Measurements from ENCODE around the gene FLOT1.
"Not testable (repeated sequence)": the region's sequence is repeated elsewhere in the genome, so short reads cannot be mapped to it uniquely, and the experiment has no call there.

FLOT1 gene

DNA sequence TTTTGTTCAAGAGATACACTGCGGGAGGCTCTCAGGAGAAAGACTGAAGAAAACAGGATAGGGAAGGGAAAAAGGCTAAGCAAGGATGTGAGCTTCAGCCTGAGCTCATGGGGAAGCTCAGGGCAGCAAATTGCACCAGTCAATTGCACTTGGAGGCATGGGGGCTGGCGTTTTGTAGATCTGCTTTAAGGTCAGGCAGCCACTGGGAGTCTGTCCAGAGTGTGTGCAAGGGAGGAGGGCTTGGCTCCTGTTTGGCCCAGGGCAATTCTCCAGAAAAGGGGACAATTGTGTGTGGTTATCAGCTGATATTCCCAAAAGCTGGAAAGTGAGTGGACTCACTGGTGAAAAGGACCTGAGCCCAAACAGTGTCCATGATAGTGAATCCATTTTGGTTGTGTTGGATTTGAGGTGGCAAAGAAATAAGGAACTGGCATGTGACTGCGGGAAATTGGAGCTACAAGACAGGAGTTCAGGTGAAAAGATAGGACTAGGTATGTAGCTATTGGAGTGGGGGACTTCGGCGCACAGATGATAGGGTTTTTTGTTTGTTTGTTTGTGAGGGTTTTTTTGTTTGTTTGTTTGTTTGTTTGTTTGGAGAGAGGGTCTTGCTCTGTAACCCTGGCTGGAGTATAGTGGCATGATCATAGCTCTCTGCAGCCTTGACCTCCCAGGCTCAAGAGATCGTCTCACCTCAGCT, 24.1 kb upstream of the FLOT1 start:
- TF ChIP-seq, protein P1, sequence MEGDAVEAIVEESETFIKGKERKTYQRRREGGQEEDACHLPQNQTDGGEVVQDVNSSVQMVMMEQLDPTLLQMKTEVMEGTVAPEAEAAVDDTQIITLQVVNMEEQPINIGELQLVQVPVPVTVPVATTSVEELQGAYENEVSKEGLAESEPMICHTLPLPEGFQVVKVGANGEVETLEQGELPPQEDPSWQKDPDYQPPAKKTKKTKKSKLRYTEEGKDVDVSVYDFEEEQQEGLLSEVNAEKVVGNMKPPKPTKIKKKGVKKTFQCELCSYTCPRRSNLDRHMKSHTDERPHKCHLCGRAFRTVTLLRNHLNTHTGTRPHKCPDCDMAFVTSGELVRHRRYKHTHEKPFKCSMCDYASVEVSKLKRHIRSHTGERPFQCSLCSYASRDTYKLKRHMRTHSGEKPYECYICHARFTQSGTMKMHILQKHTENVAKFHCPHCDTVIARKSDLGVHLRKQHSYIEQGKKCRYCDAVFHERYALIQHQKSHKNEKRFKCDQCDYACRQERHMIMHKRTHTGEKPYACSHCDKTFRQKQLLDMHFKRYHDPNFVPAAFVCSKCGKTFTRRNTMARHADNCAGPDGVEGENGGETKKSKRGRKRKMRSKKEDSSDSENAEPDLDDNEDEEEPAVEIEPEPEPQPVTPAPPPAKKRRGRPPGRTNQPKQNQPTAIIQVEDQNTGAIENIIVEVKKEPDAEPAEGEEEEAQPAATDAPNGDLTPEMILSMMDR (IDR thresholded peaks at IDR 0.05; ENCODE audit: insufficient read depth, low read length, poor library complexity, severe bottlenecking) = no peak
- no peak for DNase-seq (ENCODE audit: extremely low read depth, insufficient read length)
- H3K4me3 ChIP-seq (replicated peaks; ENCODE audit: low read depth, low read length) = no peak overlapping the region
- H3K36me3 ChIP-seq (ENCODE audit: control insufficient read depth, insufficient read depth, low read length) = no peaks in the 10 kb centered on the region
- no peaks in the 10 kb centered on the region for H3K27me3 ChIP-seq (replicated peaks; ENCODE audit: control insufficient read depth, insufficient read depth, low read length)

DNA sequence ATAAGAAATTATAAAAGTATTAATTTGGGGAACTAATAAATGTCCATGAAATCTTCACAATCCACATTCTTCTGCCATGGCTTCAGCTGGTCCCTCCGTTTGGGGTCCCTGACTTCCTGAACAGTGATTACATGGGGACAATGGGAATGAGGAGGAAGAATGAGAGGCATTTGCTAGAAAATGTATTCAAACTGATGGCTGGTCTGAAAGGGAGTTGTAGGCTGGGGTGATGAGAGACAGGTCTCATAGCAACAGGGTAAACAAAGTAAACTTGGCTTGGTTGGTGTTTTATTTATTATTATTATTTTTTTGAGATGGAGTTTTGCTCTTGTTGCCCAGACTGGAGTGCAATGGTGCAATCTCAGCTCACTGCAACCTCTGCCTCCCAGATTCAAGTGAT, 23.0 kb upstream of the FLOT1 start:
- not testable (repeated sequence) for DNase-seq (ENCODE audit: extremely low read depth, insufficient read length); H3K27me3 ChIP-seq (replicated peaks; ENCODE audit: control insufficient read depth, insufficient read depth, low read length)

DNA sequence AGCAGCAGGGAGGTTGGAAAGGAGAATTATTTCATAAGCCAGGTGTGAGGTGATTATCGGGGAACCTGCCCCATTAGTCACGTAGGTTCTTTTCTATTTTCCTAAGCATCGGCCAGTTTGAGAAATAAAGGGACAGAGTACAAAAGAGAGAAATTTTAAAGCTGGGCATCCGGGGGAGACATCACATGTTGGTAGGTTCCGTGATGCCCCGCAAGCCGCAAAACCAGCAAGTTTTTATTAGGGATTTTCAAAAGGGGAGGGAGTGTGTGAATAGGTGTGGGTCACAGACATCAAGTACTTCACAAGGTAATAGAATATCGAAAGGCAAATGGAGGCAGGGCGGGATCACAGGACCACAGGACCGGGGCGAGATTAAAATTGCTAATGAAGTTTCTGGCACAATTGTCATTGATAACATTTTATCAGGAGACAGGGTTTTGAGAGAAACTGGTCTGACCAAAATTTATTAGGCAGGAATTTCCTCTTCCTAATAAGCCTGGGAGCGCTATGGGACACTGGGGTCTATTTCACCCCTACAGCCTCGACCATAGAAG, 22.1 kb upstream of the FLOT1 start:
- not testable (repeated sequence) for H3K4me3 ChIP-seq (replicated peaks; ENCODE audit: low read depth, low read length); H3K36me3 ChIP-seq (ENCODE audit: control insufficient read depth, insufficient read depth, low read length); DNase-seq (ENCODE audit: extremely low read depth, insufficient read length); H3K27me3 ChIP-seq (replicated peaks; ENCODE audit: control insufficient read depth, insufficient read depth, low read length)

More for the DNA sequence above, 23.0 kb upstream of the FLOT1 start:
- H3K36me3 ChIP-seq (ENCODE audit: control insufficient read depth, insufficient read depth, low read length); H3K4me3 ChIP-seq (replicated peaks; ENCODE audit: low read depth, low read length): not testable (repeated sequence)

DNA sequence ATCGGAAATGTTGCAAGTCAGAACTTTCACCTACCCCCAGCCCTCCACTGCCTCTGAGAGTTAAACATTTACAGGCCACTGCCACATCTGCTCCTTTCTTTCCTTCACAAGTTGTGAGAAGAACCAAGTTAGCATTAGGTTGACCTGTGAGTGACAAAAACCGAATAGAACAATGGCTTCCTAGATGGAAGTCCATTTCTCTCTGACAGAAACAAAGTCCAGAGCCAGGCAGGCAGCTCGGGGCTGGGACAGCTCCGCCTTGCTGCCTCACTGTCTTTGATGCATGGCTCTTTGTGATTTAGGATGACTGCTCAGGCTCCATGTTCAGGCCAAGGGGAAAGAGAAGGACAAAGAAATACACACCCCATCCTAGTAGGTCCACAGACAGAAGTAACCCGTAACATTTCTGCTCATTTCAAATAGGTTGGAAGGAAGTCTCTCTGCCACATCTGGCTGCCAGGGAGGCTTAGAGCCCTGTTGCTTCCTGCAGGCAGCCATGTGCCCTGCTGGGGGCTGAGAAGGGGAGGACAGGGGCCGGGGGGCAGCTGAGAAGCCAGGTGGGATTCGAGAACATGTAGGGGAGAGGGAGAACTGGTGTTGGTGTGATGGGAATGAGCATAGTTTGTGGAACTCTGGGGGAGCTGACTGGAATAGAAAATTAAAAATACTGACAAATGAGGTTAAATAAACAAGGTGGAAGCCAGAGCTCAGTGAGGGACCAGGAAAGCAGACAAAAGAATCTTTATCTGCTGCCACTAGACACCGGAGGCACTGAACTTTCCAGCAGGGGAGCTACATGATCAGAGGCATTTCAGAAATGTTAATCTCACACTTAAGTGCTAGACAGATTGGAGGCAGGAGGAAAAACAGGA, 21.4 kb upstream of the FLOT1 start:
- TF ChIP-seq, protein P1 (IDR thresholded peaks at IDR 0.05; ENCODE audit: insufficient read depth, low read length, poor library complexity, severe bottlenecking) = no peak
- Histone ChIP-seq H3K4me3 (replicated peaks; ENCODE audit: low read depth, low read length) (no peak overlapping the region), H3K27me3 (replicated peaks; ENCODE audit: control insufficient read depth, insufficient read depth, low read length) (no peaks in the 10 kb centered on the region), H3K36me3 (ENCODE audit: control insufficient read depth, insufficient read depth, low read length) (no peaks in the 10 kb centered on the region)
- no peak for DNase-seq (ENCODE audit: extremely low read depth, insufficient read length)

- no peak for DNase-seq (ENCODE audit: extremely low read depth, insufficient read length)
- H3K4me3 ChIP-seq (replicated peaks; ENCODE audit: low read depth, low read length) = no peak overlapping the region
- TF ChIP-seq, protein P1 (IDR thresholded peaks at IDR 0.05; ENCODE audit: insufficient read depth, low read length, poor library complexity, severe bottlenecking) = no peak
These were observed 20.7 kb upstream of the FLOT1 start for GRCh38 chr6:30763155-30763617.

GRCh38 chr6:30761791-30762429, 19.4 kb upstream of the FLOT1 start:
- no peak for DNase-seq (ENCODE audit: extremely low read depth, insufficient read length)
- Histone ChIP-seq H3K4me3 (replicated peaks; ENCODE audit: low read depth, low read length) (no peak overlapping the region), H3K27me3 (replicated peaks; ENCODE audit: control insufficient read depth, insufficient read depth, low read length) (no peaks in the 10 kb centered on the region), H3K36me3 (ENCODE audit: control insufficient read depth, insufficient read depth, low read length) (no peaks in the 10 kb centered on the region)
- TF ChIP-seq, protein P1 (IDR thresholded peaks at IDR 0.05; ENCODE audit: insufficient read depth, low read length, poor library complexity, severe bottlenecking) = no peak

More at GRCh38 chr6:30763155-30763617, 20.7 kb upstream of the FLOT1 start:
- Histone ChIP-seq H3K27me3 (replicated peaks; ENCODE audit: control insufficient read depth, insufficient read depth, low read length) (no peaks in the 10 kb centered on the region), H3K36me3 (ENCODE audit: control insufficient read depth, insufficient read depth, low read length) (no peaks in the 10 kb centered on the region)

Measured in GM06990 (cell line).